RWPE2 (cell line): ENCODE results near the gene CCNG2.

ENCODE experiments used
- ATAC-seq: fragments of 200-7000 bp; cut with Tn5 transposase; 3 replicates; pipeline ENCODE4 v1.9.1; 2021; ENCODE audit warnings: low read depth
- DNase-seq: peaks from one replicate; pipeline ENCODE4 v3.0.0-alpha.2; 2020; ENCODE audit warnings: low spot score
- H3K27ac ChIP-seq: fragments of 450-650 bp; 2 replicates; pipeline ENCODE4 v1.5.1; 2017; ENCODE audit warnings: mild to moderate bottlenecking; ENCODE audit not compliant: poor library complexity, severe bottlenecking
- H3K27me3 ChIP-seq: fragments of 250-450 bp; sonication (Bioruptor Pico); 2 replicates; pipeline ENCODE4 v1.5.1; 2021; ENCODE audit warnings: mild to moderate bottlenecking, moderate library complexity; ENCODE audit not compliant: insufficient read depth, poor library complexity, severe bottlenecking
- H3K36me3 ChIP-seq: fragments of 250-450 bp; sonication (Bioruptor Pico); 2 replicates; pipeline ENCODE4 v1.5.1; 2020; ENCODE audit warnings: low read depth, mild to moderate bottlenecking, moderate library complexity
- H3K4me1 ChIP-seq: fragments of 250-450 bp; sonication (Bioruptor Pico); 2 replicates; pipeline ENCODE4 v1.5.1; 2021; ENCODE audit warnings: mild to moderate bottlenecking, moderate library complexity; ENCODE audit not compliant: insufficient read depth, poor library complexity, severe bottlenecking
- H3K4me3 ChIP-seq: fragments of 250-450 bp; sonication (Bioruptor Pico); 2 replicates; pipeline ENCODE4 v1.5.1; 2021; ENCODE audit warnings: mild to moderate bottlenecking, moderate library complexity; ENCODE audit not compliant: severe bottlenecking
- H3K9me3 ChIP-seq: fragments of 250-450 bp; sonication (Bioruptor Pico); 2 replicates; pipeline ENCODE4 v1.5.1; 2021; ENCODE audit warnings: mild to moderate bottlenecking, moderate library complexity; ENCODE audit not compliant: severe bottlenecking
- TF ChIP-seq, protein P1 (sequence below): fragments of 450-650 bp; IDR thresholded peaks from one replicate; pipeline ENCODE4 v1.5.1; 2017; ENCODE audit warnings: mild to moderate bottlenecking, moderate library complexity; ENCODE audit not compliant: poor library complexity, severe bottlenecking

CCNG2 gene

GRCh38 chr4:77147079-77147782 is 9.8 kb upstream of the CCNG2 start:
- peak overlapping the region; percentile 74 for H3K27ac ChIP-seq
- no peaks in the 10 kb centered on the region for H3K36me3 ChIP-seq
- ATAC-seq = no peak
- TF ChIP-seq, protein P1, sequence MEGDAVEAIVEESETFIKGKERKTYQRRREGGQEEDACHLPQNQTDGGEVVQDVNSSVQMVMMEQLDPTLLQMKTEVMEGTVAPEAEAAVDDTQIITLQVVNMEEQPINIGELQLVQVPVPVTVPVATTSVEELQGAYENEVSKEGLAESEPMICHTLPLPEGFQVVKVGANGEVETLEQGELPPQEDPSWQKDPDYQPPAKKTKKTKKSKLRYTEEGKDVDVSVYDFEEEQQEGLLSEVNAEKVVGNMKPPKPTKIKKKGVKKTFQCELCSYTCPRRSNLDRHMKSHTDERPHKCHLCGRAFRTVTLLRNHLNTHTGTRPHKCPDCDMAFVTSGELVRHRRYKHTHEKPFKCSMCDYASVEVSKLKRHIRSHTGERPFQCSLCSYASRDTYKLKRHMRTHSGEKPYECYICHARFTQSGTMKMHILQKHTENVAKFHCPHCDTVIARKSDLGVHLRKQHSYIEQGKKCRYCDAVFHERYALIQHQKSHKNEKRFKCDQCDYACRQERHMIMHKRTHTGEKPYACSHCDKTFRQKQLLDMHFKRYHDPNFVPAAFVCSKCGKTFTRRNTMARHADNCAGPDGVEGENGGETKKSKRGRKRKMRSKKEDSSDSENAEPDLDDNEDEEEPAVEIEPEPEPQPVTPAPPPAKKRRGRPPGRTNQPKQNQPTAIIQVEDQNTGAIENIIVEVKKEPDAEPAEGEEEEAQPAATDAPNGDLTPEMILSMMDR = no peak
- H3K4me3 ChIP-seq = no peak overlapping the region
- H3K4me1 ChIP-seq = peaks cover 20% of the 10 kb centered on the region
- DNase-seq = no peak
- no peaks in the 10 kb centered on the region for H3K9me3 ChIP-seq
- H3K27me3 ChIP-seq = no peaks in the 10 kb centered on the region

- DNase-seq (no peak), ATAC-seq (no peak)
- no peaks in the 10 kb centered on the region for H3K27me3 ChIP-seq
- no peaks in the 10 kb centered on the region for H3K36me3 ChIP-seq
- TF ChIP-seq, protein P1 = no peak
- H3K4me3 ChIP-seq = no peak overlapping the region
- H3K9me3 ChIP-seq = no peaks in the 10 kb centered on the region
- no peak overlapping the region for H3K27ac ChIP-seq
- peaks cover 24% of the 10 kb centered on the region for H3K4me1 ChIP-seq
These were observed 8.9 kb upstream of the CCNG2 start for GRCh38 chr4:77148078-77148477.

DNA sequence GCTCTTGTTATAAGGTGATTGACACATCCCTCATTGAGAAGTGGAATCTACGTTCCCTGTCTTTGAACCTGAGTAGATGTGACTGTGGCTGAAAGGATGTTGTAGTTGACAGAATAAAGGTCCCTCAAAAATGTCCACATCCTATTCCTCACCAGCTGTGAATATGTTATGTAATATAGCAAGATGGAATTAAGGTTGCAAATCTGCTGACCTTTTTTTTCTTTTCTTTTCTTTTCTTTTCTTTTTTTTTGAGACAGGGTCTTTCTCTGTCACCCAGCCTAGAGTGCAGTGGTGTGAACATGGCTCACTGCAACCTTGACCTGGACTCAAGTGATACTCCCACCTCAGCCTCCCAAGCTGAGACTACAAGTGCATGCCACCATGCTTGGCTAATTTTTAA is 7.2 kb upstream of the CCNG2 start:
- Histone ChIP-seq H3K4me1 (peaks cover 24% of the 10 kb centered on the region), H3K36me3 (no peaks in the 10 kb centered on the region)

DNA sequence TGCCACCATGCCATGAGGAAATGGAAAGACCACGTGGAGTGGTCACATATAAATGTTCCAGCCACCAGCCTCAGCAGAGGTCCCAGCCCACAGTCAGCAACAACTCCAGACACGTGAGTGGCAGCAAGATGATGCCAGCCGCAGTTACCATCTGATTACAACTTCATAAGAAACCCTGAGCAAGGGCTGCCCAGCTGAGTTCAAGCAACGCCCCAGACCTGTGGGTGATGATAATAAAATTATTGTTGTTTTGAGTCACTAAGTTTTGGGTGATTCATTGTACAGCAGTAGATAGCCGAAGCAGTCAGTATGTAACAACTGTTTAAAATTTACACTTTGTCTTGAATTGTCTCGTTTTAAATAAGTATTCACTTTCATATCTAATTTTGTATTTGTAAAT is 5.8 kb upstream of the CCNG2 start:
- Histone ChIP-seq H3K36me3 (no peaks in the 10 kb centered on the region), H3K27me3 (no peaks in the 10 kb centered on the region), H3K4me1 (peaks cover 24% of the 10 kb centered on the region), H3K9me3 (no peaks in the 10 kb centered on the region), H3K4me3 (no peak overlapping the region), H3K27ac (no peak overlapping the region)
- no peak for ATAC-seq
- no peak for DNase-seq
- TF ChIP-seq, protein P1 = no peak

More for the DNA sequence above, 7.2 kb upstream of the CCNG2 start:
- ATAC-seq (no peak), DNase-seq (no peak)
- TF ChIP-seq, protein P1 = no peak
- Histone ChIP-seq H3K9me3 (no peaks in the 10 kb centered on the region), H3K27me3 (no peaks in the 10 kb centered on the region), H3K27ac (no peak overlapping the region), H3K4me3 (no peak overlapping the region)

DNA sequence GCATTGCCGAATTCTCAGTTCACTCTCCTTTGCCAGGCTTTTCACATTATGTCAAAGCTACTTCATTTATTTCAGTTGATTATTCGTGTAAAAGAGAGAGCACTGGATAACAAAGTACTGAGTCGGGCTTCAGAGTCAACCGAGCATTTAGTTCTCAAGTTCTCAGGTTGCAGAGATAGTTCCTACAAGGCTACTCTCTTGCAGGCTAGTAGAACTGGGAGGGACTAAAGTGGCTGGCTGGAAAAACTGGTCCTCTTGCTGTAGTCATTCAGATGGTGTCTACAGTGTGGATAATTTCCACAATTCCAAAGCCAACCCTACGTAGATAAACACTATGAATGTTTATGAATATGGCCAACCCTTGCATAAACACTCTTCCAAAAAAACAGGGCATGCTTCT is 4.6 kb upstream of the CCNG2 start:
- ATAC-seq = no peak
- Histone ChIP-seq H3K36me3 (no peaks in the 10 kb centered on the region), H3K27ac (no peak overlapping the region), H3K4me1 (peaks cover 14% of the 10 kb centered on the region), H3K4me3 (no peak overlapping the region), H3K27me3 (no peaks in the 10 kb centered on the region), H3K9me3 (no peaks in the 10 kb centered on the region)
- TF ChIP-seq, protein P1 = no peak
- no peak for DNase-seq
